Activated CD4-positive, alpha-beta T cell treated with anti-CD3 and anti-CD28 coated beads, Interleukin-2, amount 10 ng/mL, durations not matched to agents 7 days and 5 days (primary cell): Measurements from ENCODE around the gene NPTXR. TPM values are rescaled to one million over a fixed set of nuclear protein-coding genes. Genes with fewer than 3 reads are reported as not detected.
"Not testable (repeated sequence)": the region's sequence is repeated elsewhere in the genome, so short reads cannot be mapped to it uniquely, and the experiment has no call there.

ENCODE experiments used
- CTCF ChIA-PET: fragments of 350-600 bp; sonication (Branson Sonifier 250); formaldehyde crosslinking; loops from one replicate; lab custom pipeline; 2021; ENCODE audit warnings: antibody characterized with exemption; lab: Charles Lee
- POLR2A ChIA-PET: fragments of 350-600 bp; sonication (Branson Sonifier 250); formaldehyde crosslinking; loops from one replicate; lab custom pipeline; 2021; ENCODE audit warnings: antibody characterized with exemption; lab: Charles Lee
- DNase-seq: peaks from one replicate; pipeline ENCODE4 v3.0.0-alpha.2; 2020
- H3K27ac Mint-ChIP-seq: one replicate; pipeline ENCODE4 v1.8.0; 2021; ENCODE audit warnings: mild to moderate bottlenecking, moderate library complexity, mixed read lengths
- H3K27me3 Mint-ChIP-seq: one replicate; pipeline ENCODE4 v1.8.0; 2021; ENCODE audit warnings: mixed read lengths
- H3K36me3 Mint-ChIP-seq: one replicate; pipeline ENCODE4 v1.8.0; 2021; ENCODE audit warnings: low read depth, mixed read lengths
- H3K4me1 Mint-ChIP-seq: one replicate; pipeline ENCODE4 v1.8.0; 2021; ENCODE audit warnings: mixed read lengths
- H3K4me3 Mint-ChIP-seq: one replicate; pipeline ENCODE4 v1.8.0; 2021; ENCODE audit warnings: mild to moderate bottlenecking, moderate library complexity, mixed read lengths
- H3K9me3 Mint-ChIP-seq: one replicate; pipeline ENCODE4 v1.8.0; 2021; ENCODE audit warnings: mixed read lengths
- total RNA-seq, 2 experiments: library from RNA; stranded (reverse); gene quantifications; one replicate each; pipeline ENCODE4 v1.2.3, GENCODE V29; 2021

The NPTXR gene
- total RNA-seq, 2 experiments from 2014 or later, result 1.1 to 1.2 TPM

GRCh38 chr22:38823637-38824036 lies 20.2 kb downstream of the NPTXR start:
- no peak overlapping the region for H3K4me3 Mint-ChIP-seq
- no peak overlapping the region for H3K27ac Mint-ChIP-seq
- no peaks in the 10 kb centered on the region for H3K36me3 Mint-ChIP-seq
- no peak for DNase-seq
- no peaks in the 10 kb centered on the region for H3K9me3 Mint-ChIP-seq
- ChIA-PET POLR2A (no interaction called here), CTCF (interaction anchor here (0.5 to 1.5 kb wide), 5 partner anchors 47 to 518 kb away, joined by 4 to 6 read pairs (median 4); no protein-coding TSS in a partner anchor)
- no peaks in the 10 kb centered on the region for H3K4me1 Mint-ChIP-seq
- no peaks in the 10 kb centered on the region for H3K27me3 Mint-ChIP-seq

- CTCF ChIA-PET, result interaction anchor here (0.5 to 1.5 kb wide), 2 partner anchors 47 to 519 kb away, joined by 4 read pairs; no protein-coding TSS in a partner anchor
- no peak for DNase-seq
Observed at GRCh38 chr22:38823076-38823475, 20.8 kb downstream of the NPTXR start.

GRCh38 chr22:38820020-38820419 lies 23.8 kb downstream of the NPTXR start:
- CTCF ChIA-PET, result interaction anchor here (1.2 to 2.1 kb wide), 2 partner anchors 9 to 50 kb away, joined by 3 to 5 read pairs; no protein-coding TSS in a partner anchor
- no peaks in the 10 kb centered on the region for H3K4me1 Mint-ChIP-seq

More at GRCh38 chr22:38823076-38823475, 20.8 kb downstream of the NPTXR start:
- POLR2A ChIA-PET, result no interaction called here
- Mint-ChIP-seq H3K36me3 (no peaks in the 10 kb centered on the region), H3K4me3 (no peak overlapping the region), H3K4me1 (no peaks in the 10 kb centered on the region), H3K9me3 (no peaks in the 10 kb centered on the region), H3K27ac (no peak overlapping the region), H3K27me3 (no peaks in the 10 kb centered on the region)

GRCh38 chr22:38819387-38819940 lies 24.4 kb downstream of the NPTXR start:
- ChIA-PET CTCF (interaction anchor here (0.6 to 2.1 kb wide), 3 partner anchors 9 to 51 kb away, joined by 3 to 5 read pairs (median 3); no protein-coding TSS in a partner anchor), POLR2A (no interaction called here)
- no peaks in the 10 kb centered on the region for H3K9me3 Mint-ChIP-seq
- H3K36me3 Mint-ChIP-seq, result no peaks in the 10 kb centered on the region
- DNase-seq, result no peak
- H3K4me1 Mint-ChIP-seq, result no peaks in the 10 kb centered on the region
- no peak overlapping the region for H3K4me3 Mint-ChIP-seq
- H3K27ac Mint-ChIP-seq, result no peak overlapping the region
- H3K27me3 Mint-ChIP-seq, result peaks cover 3% of the 10 kb centered on the region

More at GRCh38 chr22:38820020-38820419, 23.8 kb downstream of the NPTXR start:
- no peak for DNase-seq
- POLR2A ChIA-PET, result no interaction called here
- Mint-ChIP-seq H3K27ac (no peak overlapping the region), H3K4me3 (no peak overlapping the region), H3K27me3 (no peaks in the 10 kb centered on the region), H3K9me3 (no peaks in the 10 kb centered on the region), H3K36me3 (no peaks in the 10 kb centered on the region)

GRCh38 chr22:38817196-38817595 lies 26.6 kb downstream of the NPTXR start:
- POLR2A ChIA-PET, result no interaction called here
- no peaks in the 10 kb centered on the region for H3K9me3 Mint-ChIP-seq
- H3K27ac Mint-ChIP-seq, result no peak overlapping the region
- H3K36me3 Mint-ChIP-seq, result no peaks in the 10 kb centered on the region
- DNase-seq, result no peak
- no peak overlapping the region for H3K4me3 Mint-ChIP-seq
- no peaks in the 10 kb centered on the region for H3K4me1 Mint-ChIP-seq
- CTCF ChIA-PET, result interaction anchor here (0.6 kb wide), 1 partner anchor 15 kb away, joined by 3 read pairs; no protein-coding TSS in a partner anchor
- H3K27me3 Mint-ChIP-seq, result peaks cover 4% of the 10 kb centered on the region

- ChIA-PET POLR2A (no interaction called here), CTCF (interaction anchor here (0.8 kb wide), 1 partner anchor 11 kb away, joined by 3 read pairs; no protein-coding TSS in a partner anchor)
- H3K27me3 Mint-ChIP-seq, result peaks cover 8% of the 10 kb centered on the region
Observed at GRCh38 chr22:38815842-38816241, 28.0 kb downstream of the NPTXR start.

GRCh38 chr22:38811241-38811640 lies 32.6 kb downstream of the NPTXR start:
- no peak overlapping the region for H3K4me3 Mint-ChIP-seq
- no peak overlapping the region for H3K27ac Mint-ChIP-seq
- peaks cover 10% of the 10 kb centered on the region for H3K9me3 Mint-ChIP-seq
- ChIA-PET CTCF (interaction anchor here (0.9 to 1.5 kb wide), 3 partner anchors 26 to 59 kb away, joined by 3 read pairs; no protein-coding TSS in a partner anchor), POLR2A (no interaction called here)
- no peaks in the 10 kb centered on the region for H3K36me3 Mint-ChIP-seq
- DNase-seq, result no peak
- peaks cover 13% of the 10 kb centered on the region for H3K27me3 Mint-ChIP-seq
- no peaks in the 10 kb centered on the region for H3K4me1 Mint-ChIP-seq

More at GRCh38 chr22:38815842-38816241, 28.0 kb downstream of the NPTXR start:
- no peak for DNase-seq
- Mint-ChIP-seq H3K36me3 (no peaks in the 10 kb centered on the region), H3K4me1 (no peaks in the 10 kb centered on the region), H3K27ac (no peak overlapping the region), H3K9me3 (peaks cover 4% of the 10 kb centered on the region), H3K4me3 (no peak overlapping the region)

- CTCF ChIA-PET, result interaction anchor here (0.6 kb wide), 1 partner anchor 1115 kb away, joined by 3 read pairs; no protein-coding TSS in a partner anchor
- H3K9me3 Mint-ChIP-seq, H3K36me3 Mint-ChIP-seq, H3K4me1 Mint-ChIP-seq, H3K4me3 Mint-ChIP-seq, DNase-seq, H3K27ac Mint-ChIP-seq, POLR2A ChIA-PET: not testable (repeated sequence)
- H3K27me3 Mint-ChIP-seq, result peaks cover 20% of the 10 kb centered on the region
Observed at GRCh38 chr22:38805041-38805593, 38.7 kb downstream of the NPTXR start.

- Mint-ChIP-seq H3K4me1 (peaks cover 11% of the 10 kb centered on the region), H3K4me3 (no peak overlapping the region), H3K27ac (no peak overlapping the region), H3K27me3 (peaks cover 17% of the 10 kb centered on the region), H3K9me3 (peaks cover 4% of the 10 kb centered on the region), H3K36me3 (peaks cover 3% of the 10 kb centered on the region)
- DNase-seq, result no peak
- ChIA-PET POLR2A (no interaction called here), CTCF (interaction anchor here (0.7 kb wide), 1 partner anchor 549 kb away, joined by 3 read pairs; no protein-coding TSS in a partner anchor)
Observed at GRCh38 chr22:38802671-38803121, 41.1 kb downstream of the NPTXR start.

- Mint-ChIP-seq H3K27me3 (peaks cover 19% of the 10 kb centered on the region), H3K9me3 (peaks cover 4% of the 10 kb centered on the region), H3K4me1 (peaks cover 21% of the 10 kb centered on the region), H3K27ac (no peak overlapping the region), H3K4me3 (no peak overlapping the region), H3K36me3 (peaks cover 3% of the 10 kb centered on the region)
- no peak for DNase-seq
- ChIA-PET POLR2A (interaction anchor here (0.5 kb wide), 1 partner anchor 984 kb away, joined by 3 read pairs; no protein-coding TSS in a partner anchor), CTCF (no interaction called here)
Observed at GRCh38 chr22:38799265-38800002, 44.4 kb downstream of the NPTXR start.

GRCh38 chr22:38798496-38798895 lies 45.3 kb downstream of the NPTXR start:
- Mint-ChIP-seq H3K4me1 (peaks cover 26% of the 10 kb centered on the region), H3K36me3 (peaks cover 3% of the 10 kb centered on the region), H3K27me3 (peaks cover 11% of the 10 kb centered on the region), H3K9me3 (peaks cover 4% of the 10 kb centered on the region), H3K27ac (no peak overlapping the region), H3K4me3 (no peak overlapping the region)
- ChIA-PET POLR2A (no interaction called here), CTCF (no interaction called here)
- DNase-seq, result no peak

- Mint-ChIP-seq H3K36me3 (peaks cover 3% of the 10 kb centered on the region), H3K4me1 (peaks cover 33% of the 10 kb centered on the region), H3K27me3 (peaks cover 5% of the 10 kb centered on the region), H3K9me3 (peaks cover 4% of the 10 kb centered on the region), H3K4me3 (no peak overlapping the region), H3K27ac (no peak overlapping the region)
- CTCF ChIA-PET, result no interaction called here
- DNase-seq, result no peak
- POLR2A ChIA-PET, result no interaction called here
Observed at GRCh38 chr22:38796262-38796957, 47.4 kb downstream of the NPTXR start.
